GM12878 (cell line): ENCODE results near the gene CD84. TPM values are rescaled to one million over a fixed set of nuclear protein-coding genes. Genes with fewer than 3 reads are reported as not detected.

Source experiments
- EED ChIP-seq: sonication (generic); IDR thresholded peaks from 2 replicates; pipeline ENCODE4 v1.6.1; 2016; ENCODE audit warnings: antibody characterized with exemption, low read depth
- HDAC2 ChIP-seq: fragments of 200-600 bp; sonication (generic); IDR thresholded peaks from 2 replicates; pipeline ENCODE4 v1.6.1; 2017
- HDGF ChIP-seq: fragments of 450-650 bp; IDR thresholded peaks from 2 replicates; pipeline ENCODE4 v1.6.1; 2016; ENCODE audit warnings: antibody characterized with exemption
- NFIC ChIP-seq: IDR thresholded peaks from 2 replicates; pipeline ENCODE4 v1.6.1; 2012; ENCODE audit warnings: low read depth, mild to moderate bottlenecking, inconsistent platforms, low read length, moderate library complexity
- POLR2AphosphoS5 ChIP-seq: IDR thresholded peaks from 2 replicates; pipeline ENCODE4 v1.6.1; 2011; ENCODE audit warnings: mild to moderate bottlenecking, low read length, inconsistent platforms
- RAD51 ChIP-seq: fragments of 450-650 bp; IDR thresholded peaks from 2 replicates; pipeline ENCODE4 v1.6.1; 2016; ENCODE audit warnings: moderate library complexity, mild to moderate bottlenecking, inconsistent platforms
- RUNX3 ChIP-seq: IDR thresholded peaks from 2 replicates; pipeline ENCODE4 v1.6.1; 2012; ENCODE audit warnings: low read length, inconsistent platforms
- SMAD1 ChIP-seq: fragments of 450-650 bp; IDR thresholded peaks from 2 replicates; pipeline ENCODE4 v1.6.1; 2018; ENCODE audit warnings: mild to moderate bottlenecking, low read depth; ENCODE audit not compliant: partially characterized antibody
- TCF12 ChIP-seq: IDR thresholded peaks from 2 replicates; pipeline ENCODE4 v1.6.1; 2011; ENCODE audit warnings: low read depth, mild to moderate bottlenecking, low read length
- ZBED1 ChIP-seq: IDR thresholded peaks from 2 replicates; pipeline ENCODE4 v1.6.1; 2016; ENCODE audit warnings: borderline replicate concordance
- polyA plus RNA-seq, 11 experiments: library from polyadenylated mRNA; depleted of rRNA in 4 of 11; unstranded in 6 of 11; stranded (reverse) in 5 of 11; fragments of >200 nt; fragmentation: Nextera tagmentation in 4 of 11; fragmentation: Illumina TruSeq in 1 of 11; extraction: Ambion mirVana in 4 of 11; extraction: Trizol in 1 of 11; gene quantifications; 1 replicate in 1 of 11; 2 replicates in 10 of 11; pipeline versions ENCODE4 v1.2.1 to v1.2.3, GENCODE V29; 2011 to 2016; ENCODE audit warnings: inconsistent platforms in 2 of 11, missing spikeins in 2 of 11, low read depth in 1 of 11
- total RNA-seq, 4 experiments: library from RNA; depleted of rRNA in 3 of 4; stranded (reverse); fragments of >200 nt in 3 of 4; fragmentation: Illumina TruSeq in 1 of 4; extraction: Trizol in 1 of 4; gene quantifications; 2 replicates each; pipeline versions ENCODE4 v1.2.1 to v1.2.3, GENCODE V29; 2013 to 2021
- TF ChIP-seq, protein P1 (sequence below): fragments of 150-350 bp; IDR thresholded peaks from 2 replicates; pipeline ENCODE4 v1.6.1; 2014; ENCODE audit warnings: mild to moderate bottlenecking, low read depth, low read length
- TF ChIP-seq, protein P2 (sequence below): fragments of 450-650 bp; IDR thresholded peaks from 2 replicates; pipeline ENCODE4 v1.6.1; 2016; ENCODE audit warnings: mild to moderate bottlenecking
- TF ChIP-seq, protein P3 (sequence below): fragments of 450-650 bp; IDR thresholded peaks from 2 replicates; pipeline ENCODE4 v1.6.1; 2017; ENCODE audit warnings: low read depth, mild to moderate bottlenecking, moderate library complexity

Gene CD84
- total and polyA plus RNA-seq, 10 of the 15 experiments (the other 5 are each of a cell fraction or from before 2014, with no cell fraction given) = 3.4 to 20.3 (median 11.7) TPM

DNA sequence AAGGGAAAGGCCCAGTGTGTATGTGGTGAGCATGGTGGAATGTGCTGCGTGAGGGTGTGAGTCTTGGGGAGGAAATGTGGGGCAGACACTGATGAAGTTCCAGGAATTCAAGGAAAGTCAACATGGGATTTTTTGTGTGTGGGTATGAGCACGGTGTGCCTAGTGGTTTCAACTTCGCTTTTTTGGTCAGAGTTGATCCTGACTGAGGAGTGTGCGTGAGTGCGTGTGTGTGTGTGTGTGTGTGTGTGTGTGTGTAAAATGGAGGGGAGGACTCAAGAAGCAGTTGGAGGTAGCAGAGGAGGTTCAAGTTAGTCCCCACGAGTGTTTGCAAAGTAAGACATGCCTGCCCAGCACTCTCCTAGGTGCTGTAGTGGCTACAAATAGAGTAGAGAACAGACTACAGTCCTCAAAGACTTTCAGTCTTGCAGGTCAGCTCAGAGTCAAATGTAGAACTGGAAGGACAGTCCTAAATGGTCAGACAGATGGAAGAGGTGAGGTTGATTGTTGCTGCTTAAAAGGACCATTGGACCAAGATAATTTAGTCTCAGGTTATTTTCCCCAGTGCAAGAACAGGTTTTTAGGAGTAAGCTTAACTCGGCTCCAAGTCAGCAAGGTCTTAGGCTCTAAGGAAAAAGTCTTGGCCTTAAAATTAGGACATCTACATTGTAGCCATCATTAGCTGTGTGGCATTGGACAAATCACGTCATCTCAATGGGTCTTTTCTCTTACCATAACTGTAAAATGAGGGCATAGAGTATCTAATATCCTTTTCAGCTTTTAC lies 42.5 kb upstream of the CD84 start (continued):
- peak; percentile 30 for TF ChIP-seq SMAD1
- peak; percentile 84 for TF ChIP-seq POLR2AphosphoS5
- TF ChIP-seq RUNX3 = peak; percentile 56
- TF ChIP-seq, protein P1, sequence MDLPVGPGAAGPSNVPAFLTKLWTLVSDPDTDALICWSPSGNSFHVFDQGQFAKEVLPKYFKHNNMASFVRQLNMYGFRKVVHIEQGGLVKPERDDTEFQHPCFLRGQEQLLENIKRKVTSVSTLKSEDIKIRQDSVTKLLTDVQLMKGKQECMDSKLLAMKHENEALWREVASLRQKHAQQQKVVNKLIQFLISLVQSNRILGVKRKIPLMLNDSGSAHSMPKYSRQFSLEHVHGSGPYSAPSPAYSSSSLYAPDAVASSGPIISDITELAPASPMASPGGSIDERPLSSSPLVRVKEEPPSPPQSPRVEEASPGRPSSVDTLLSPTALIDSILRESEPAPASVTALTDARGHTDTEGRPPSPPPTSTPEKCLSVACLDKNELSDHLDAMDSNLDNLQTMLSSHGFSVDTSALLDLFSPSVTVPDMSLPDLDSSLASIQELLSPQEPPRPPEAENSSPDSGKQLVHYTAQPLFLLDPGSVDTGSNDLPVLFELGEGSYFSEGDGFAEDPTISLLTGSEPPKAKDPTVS = no peak
- TF ChIP-seq, protein P2, sequence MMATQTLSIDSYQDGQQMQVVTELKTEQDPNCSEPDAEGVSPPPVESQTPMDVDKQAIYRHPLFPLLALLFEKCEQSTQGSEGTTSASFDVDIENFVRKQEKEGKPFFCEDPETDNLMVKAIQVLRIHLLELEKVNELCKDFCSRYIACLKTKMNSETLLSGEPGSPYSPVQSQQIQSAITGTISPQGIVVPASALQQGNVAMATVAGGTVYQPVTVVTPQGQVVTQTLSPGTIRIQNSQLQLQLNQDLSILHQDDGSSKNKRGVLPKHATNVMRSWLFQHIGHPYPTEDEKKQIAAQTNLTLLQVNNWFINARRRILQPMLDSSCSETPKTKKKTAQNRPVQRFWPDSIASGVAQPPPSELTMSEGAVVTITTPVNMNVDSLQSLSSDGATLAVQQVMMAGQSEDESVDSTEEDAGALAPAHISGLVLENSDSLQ = no peak
- no peak for TF ChIP-seq RAD51
- TF ChIP-seq NFIC = no peak
- TF ChIP-seq EED = peak; percentile 55; the same call in 1 of the 2 replicates
- peak; percentile 46; the same call in 1 of the 2 replicates for TF ChIP-seq ZBED1
- peak; percentile 92; the same call in 1 of the 2 replicates for TF ChIP-seq HDGF
- TF ChIP-seq HDAC2 = no peak
- no peak for TF ChIP-seq TCF12
- TF ChIP-seq, protein P3, sequence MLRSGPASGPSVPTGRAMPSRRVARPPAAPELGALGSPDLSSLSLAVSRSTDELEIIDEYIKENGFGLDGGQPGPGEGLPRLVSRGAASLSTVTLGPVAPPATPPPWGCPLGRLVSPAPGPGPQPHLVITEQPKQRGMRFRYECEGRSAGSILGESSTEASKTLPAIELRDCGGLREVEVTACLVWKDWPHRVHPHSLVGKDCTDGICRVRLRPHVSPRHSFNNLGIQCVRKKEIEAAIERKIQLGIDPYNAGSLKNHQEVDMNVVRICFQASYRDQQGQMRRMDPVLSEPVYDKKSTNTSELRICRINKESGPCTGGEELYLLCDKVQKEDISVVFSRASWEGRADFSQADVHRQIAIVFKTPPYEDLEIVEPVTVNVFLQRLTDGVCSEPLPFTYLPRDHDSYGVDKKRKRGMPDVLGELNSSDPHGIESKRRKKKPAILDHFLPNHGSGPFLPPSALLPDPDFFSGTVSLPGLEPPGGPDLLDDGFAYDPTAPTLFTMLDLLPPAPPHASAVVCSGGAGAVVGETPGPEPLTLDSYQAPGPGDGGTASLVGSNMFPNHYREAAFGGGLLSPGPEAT = peak; percentile 61; the same call in 1 of the 2 replicates
